AG09309 (cell line): ENCODE data around the gene LVRN.
"Not testable (repeated sequence)": the region's sequence is repeated elsewhere in the genome, so short reads cannot be mapped to it uniquely, and the experiment has no call there.

ENCODE experiments used
- DNase-seq: peaks from one replicate; pipeline ENCODE4 v3.0.0-alpha.2; 2010; ENCODE audit warnings: low read depth
- H3K4me3 ChIP-seq: 2 replicates; pipeline ENCODE4 v1.5.1; 2011; ENCODE audit warnings: mild to moderate bottlenecking, low read depth, low read length, moderate library complexity; ENCODE audit not compliant: control insufficient read depth
- TF ChIP-seq, protein P1 (sequence below): IDR thresholded peaks from 2 replicates; pipeline ENCODE4 v1.5.1; 2011; ENCODE audit warnings: mild to moderate bottlenecking, low read depth, low read length, inconsistent platforms; ENCODE audit not compliant: insufficient read depth, control insufficient read depth; ENCODE audit errors: missing control alignments

LVRN gene, protein sequence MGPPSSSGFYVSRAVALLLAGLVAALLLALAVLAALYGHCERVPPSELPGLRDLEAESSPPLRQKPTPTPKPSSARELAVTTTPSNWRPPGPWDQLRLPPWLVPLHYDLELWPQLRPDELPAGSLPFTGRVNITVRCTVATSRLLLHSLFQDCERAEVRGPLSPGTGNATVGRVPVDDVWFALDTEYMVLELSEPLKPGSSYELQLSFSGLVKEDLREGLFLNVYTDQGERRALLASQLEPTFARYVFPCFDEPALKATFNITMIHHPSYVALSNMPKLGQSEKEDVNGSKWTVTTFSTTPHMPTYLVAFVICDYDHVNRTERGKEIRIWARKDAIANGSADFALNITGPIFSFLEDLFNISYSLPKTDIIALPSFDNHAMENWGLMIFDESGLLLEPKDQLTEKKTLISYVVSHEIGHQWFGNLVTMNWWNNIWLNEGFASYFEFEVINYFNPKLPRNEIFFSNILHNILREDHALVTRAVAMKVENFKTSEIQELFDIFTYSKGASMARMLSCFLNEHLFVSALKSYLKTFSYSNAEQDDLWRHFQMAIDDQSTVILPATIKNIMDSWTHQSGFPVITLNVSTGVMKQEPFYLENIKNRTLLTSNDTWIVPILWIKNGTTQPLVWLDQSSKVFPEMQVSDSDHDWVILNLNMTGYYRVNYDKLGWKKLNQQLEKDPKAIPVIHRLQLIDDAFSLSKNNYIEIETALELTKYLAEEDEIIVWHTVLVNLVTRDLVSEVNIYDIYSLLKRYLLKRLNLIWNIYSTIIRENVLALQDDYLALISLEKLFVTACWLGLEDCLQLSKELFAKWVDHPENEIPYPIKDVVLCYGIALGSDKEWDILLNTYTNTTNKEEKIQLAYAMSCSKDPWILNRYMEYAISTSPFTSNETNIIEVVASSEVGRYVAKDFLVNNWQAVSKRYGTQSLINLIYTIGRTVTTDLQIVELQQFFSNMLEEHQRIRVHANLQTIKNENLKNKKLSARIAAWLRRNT

DNA sequence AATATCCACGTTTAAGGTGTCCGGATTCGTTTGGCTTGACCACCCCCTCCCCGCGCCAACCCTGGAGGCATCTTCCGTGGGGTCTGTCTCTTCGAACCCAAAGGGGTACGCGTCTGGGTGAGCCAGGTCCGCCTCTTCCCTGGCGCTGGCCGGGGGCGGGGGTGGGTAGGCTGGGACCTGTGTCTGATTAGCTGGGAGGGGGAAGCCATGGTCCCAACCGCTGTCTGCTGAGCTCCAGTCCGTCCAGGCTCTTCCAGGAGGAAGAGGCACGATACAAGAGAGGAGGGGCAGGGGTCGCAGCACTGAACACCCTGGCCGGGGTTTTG is at the start of gene LVRN:
LVRN (plus strand) TSS at position 237 of the 326 bp plus-strand sequence. CDS start 143 bp downstream, outside the sequence.
- no peak for DNase-seq
- TF ChIP-seq, protein P1, sequence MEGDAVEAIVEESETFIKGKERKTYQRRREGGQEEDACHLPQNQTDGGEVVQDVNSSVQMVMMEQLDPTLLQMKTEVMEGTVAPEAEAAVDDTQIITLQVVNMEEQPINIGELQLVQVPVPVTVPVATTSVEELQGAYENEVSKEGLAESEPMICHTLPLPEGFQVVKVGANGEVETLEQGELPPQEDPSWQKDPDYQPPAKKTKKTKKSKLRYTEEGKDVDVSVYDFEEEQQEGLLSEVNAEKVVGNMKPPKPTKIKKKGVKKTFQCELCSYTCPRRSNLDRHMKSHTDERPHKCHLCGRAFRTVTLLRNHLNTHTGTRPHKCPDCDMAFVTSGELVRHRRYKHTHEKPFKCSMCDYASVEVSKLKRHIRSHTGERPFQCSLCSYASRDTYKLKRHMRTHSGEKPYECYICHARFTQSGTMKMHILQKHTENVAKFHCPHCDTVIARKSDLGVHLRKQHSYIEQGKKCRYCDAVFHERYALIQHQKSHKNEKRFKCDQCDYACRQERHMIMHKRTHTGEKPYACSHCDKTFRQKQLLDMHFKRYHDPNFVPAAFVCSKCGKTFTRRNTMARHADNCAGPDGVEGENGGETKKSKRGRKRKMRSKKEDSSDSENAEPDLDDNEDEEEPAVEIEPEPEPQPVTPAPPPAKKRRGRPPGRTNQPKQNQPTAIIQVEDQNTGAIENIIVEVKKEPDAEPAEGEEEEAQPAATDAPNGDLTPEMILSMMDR: no peak
- H3K4me3 ChIP-seq: peak within 1 kb of the TSS; percentile 38

DNA sequence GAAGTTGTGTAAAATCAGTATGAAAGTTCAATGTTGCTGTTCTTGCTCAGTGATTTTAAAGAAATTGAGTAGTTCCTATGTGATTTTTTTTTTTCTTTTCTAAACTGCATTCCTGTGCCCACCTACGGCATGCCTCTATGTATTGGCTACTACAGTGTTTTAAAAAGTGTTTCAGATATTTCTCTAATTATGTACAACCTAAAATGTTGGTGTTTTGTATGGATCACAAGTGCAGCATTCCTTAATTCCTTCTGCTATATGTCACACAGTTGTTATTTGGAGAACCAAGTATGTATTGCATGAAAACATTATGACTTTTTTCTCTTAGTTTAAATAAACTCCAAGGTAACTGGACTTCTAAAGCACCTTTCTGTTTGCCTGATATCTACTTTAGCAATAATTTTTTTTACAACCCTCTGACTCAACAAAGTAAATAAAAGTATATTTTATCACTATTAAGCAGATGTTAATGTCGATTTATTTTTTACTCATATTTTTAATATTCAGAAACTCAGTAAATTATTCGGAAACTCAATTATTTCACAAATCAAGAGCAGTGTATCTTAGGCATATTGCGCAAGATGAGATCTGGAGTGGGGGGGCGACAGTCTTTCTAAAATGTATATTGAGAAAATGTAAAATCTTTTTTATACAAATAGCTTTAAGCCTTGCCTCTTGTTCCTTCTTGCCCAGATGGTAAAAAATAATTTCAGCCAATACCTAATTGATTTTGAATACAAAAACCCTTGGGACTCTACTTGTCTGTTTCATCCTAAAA is 48.5 kb upstream of the LVRN start:
- not testable (repeated sequence) for H3K4me3 ChIP-seq, DNase-seq

DNA sequence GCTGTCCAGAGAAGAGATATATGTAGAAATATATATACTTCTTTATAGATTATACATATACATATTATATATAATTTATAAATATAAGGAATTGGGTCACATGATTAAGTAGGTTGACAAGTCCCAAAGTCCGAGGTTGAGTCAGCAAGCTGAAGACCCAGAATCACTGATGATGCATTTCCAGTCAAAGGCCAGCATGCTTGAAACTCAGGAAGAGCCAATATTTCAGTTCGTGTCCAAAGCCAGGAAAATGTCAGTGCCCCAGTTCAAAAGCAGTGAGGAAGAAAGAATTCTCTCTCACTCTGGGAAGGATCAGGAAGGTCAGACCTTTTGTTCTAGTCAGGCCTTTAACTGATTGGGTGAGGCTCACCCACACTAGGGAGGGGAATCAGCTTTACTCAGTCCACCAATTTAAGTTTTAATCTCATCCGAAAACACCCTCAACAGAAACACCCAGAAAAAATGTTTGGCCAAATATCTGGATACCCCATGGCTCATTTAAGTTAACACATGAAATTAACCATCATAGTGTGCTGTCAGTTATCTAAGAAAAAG is 42.0 kb upstream of the LVRN start:
- DNase-seq: no peak
- no peak overlapping the region for H3K4me3 ChIP-seq
- TF ChIP-seq, protein P1: no peak

DNA sequence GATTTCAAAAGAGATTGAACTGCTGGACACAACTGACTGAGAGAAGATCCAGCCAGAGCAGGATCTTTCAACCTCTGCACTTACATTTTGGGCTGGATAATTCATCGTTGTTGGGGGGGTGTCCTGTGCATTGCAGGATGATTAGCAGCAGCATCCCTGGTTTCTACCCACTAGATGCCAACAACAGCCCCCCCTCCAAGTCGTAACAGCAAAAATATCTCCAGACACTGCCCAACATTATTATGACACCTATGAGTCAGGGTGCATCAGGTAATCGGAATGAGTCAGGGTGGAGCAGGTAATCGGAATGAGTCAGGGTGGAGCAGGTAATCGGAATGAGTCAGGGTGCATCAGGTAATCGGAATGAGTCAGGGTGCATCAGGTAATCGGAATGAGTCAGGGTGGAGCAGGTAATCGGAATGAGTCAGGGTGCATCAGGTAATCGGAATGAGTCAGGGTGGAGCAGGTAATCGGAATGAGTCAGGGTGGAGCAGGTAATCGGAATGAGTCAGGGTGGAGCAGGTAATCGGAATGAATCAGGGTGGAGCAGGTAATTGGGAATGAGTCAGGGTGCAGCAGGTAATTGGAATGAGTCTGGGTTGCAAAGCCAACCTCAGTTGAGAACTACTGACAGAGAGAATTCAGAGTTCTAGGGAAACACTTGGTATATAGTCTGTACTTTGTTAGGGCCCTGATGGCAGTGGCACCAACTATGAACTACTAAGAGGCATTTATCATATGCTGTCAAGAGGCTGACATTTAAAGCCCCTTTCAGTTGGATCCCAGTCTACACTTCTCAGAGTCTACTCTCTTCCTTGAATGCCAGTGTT is 33.5 kb upstream of the LVRN start:
- H3K4me3 ChIP-seq, DNase-seq: not testable (repeated sequence)

DNA sequence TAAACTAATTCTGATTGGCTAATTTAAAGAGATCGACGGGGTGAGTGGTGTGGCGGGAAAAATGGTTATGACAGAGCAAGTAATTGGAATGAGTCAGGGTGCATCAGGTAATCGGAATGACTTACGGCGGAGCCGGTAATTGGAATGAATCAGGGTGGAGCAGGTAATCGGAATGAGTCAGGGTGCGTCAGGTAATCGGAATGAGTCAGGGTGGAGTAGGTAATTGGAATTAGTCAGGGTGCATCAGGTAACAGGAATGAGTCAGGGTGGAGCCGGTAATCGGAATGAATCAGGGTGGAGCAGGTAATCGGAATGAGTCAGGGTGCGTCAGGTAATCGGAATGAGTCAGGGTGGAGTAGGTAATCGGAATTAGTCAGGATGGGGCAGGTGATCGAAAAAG is 32.1 kb upstream of the LVRN start:
- DNase-seq, H3K4me3 ChIP-seq: not testable (repeated sequence)

DNA sequence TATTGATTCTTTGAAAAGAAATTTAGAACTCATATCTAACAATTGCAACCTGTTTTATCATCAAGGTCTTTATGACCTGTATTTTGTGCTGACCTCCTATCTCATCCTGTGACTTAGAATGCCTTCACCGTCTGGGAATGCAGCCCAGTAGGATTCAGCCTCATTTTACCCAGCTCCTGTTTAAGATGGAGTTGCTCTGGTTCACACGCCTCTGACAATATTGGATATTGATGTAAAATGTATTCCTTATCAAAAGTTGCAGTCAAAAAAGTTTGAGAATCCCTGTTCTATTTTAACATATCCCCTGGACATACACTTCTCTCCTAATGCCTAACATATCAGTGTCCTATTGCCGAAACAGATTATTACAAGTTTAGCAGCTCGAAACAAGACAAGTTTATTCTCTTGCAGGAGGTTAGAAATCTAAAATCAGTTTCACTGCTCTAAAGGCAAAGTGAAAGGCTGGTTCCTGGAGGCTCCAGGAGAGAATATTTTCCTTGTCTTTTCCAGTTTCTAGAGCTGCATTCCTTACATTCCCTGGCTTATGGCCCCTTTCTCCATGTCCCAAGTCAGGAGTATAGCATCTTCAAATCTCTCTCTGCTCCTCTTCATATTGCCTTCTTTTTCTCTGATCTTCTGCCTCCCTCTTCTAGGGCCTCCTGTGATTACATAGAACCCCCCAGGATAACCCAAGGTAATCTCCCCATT is 31.5 kb upstream of the LVRN start:
- DNase-seq: no peak
- H3K4me3 ChIP-seq: no peak overlapping the region
- TF ChIP-seq, protein P1: no peak

DNA sequence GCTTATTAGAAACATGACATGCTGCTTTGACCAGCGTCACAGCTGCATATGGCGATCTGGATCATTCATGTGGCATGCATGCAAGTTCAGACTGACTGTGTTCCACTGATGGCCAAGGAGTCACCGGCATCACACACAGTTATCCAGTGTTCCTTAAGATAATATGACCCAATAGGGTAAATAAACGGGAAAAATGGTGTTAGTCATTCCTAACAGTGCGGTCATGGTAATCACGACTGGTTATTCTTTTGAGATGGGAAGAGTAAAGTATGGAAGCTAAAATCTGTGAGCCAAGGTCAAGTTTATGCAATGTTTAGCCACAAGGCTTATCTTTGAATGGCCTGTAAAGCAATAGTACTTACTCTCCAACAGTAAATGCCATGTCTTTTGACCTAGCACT is 29.3 kb upstream of the LVRN start:
- DNase-seq: no peak
- H3K4me3 ChIP-seq: no peak overlapping the region
- TF ChIP-seq, protein P1: no peak
